GM23338 (cell line): ENCODE data around the gene TMPRSS3. TPM values are rescaled to one million over a fixed set of nuclear protein-coding genes. Genes with fewer than 3 reads are reported as not detected.

Experiments used
- ATAC-seq: fragments of 200-7000 bp; cut with Tn5 transposase; 3 replicates; pipeline ENCODE4 v1.9.1; 2020
- DNase-seq: peaks from one replicate; pipeline ENCODE4 v3.0.0-alpha.2; 2015; ENCODE audit warnings: low spot score
- H2AFZ ChIP-seq: fragments of 200-600 bp; sonication (generic); 2 replicates; pipeline ENCODE4 v1.8.0; 2016; ENCODE audit warnings: antibody characterized with exemption, mild to moderate bottlenecking, moderate library complexity
- H3F3A ChIP-seq: fragments of 200-600 bp; sonication (generic); replicated peaks from 2 replicates; pipeline ENCODE4 v1.8.0; 2017; ENCODE audit warnings: antibody characterized with exemption, mixed run types, low read depth
- H3K27ac ChIP-seq: fragments of 200-600 bp; sonication (generic); 2 replicates; pipeline ENCODE4 v1.6.1; 2016; ENCODE audit warnings: low read depth
- H3K27me3 ChIP-seq: fragments of 200-600 bp; sonication (generic); 2 replicates; pipeline ENCODE4 v1.8.0; 2016; ENCODE audit warnings: mild to moderate bottlenecking, mixed run types, moderate library complexity; ENCODE audit not compliant: insufficient read depth
- H3K36me3 ChIP-seq: fragments of 200-600 bp; sonication (generic); 2 replicates; pipeline ENCODE4 v1.8.0; 2016; ENCODE audit warnings: mild to moderate bottlenecking; ENCODE audit not compliant: insufficient read depth
- H3K4me1 ChIP-seq: fragments of 200-600 bp; sonication (generic); 2 replicates; pipeline ENCODE4 v1.8.0; 2016; ENCODE audit warnings: mild to moderate bottlenecking, moderate library complexity; ENCODE audit not compliant: insufficient read depth
- H3K4me2 ChIP-seq: fragments of 200-600 bp; sonication (generic); 2 replicates; pipeline ENCODE4 v1.7.1; 2017; ENCODE audit warnings: mixed run types
- H3K4me3 ChIP-seq: fragments of 200-600 bp; sonication (generic); 2 replicates; pipeline ENCODE4 v1.6.1; 2016; ENCODE audit warnings: mixed run types
- H3K79me2 ChIP-seq: fragments of 200-600 bp; sonication (generic); replicated peaks from 2 replicates; pipeline ENCODE4 v1.8.0; 2017; ENCODE audit warnings: mild to moderate bottlenecking; ENCODE audit not compliant: insufficient read depth
- H3K9me2 ChIP-seq: fragments of 200-600 bp; sonication (generic); 2 replicates; pipeline ENCODE4 v1.8.0; 2017; ENCODE audit not compliant: insufficient read depth
- H4K20me1 ChIP-seq: fragments of 200-600 bp; sonication (generic); replicated peaks from 2 replicates; pipeline ENCODE4 v1.8.0; 2017; ENCODE audit warnings: mild to moderate bottlenecking; ENCODE audit not compliant: insufficient read depth
- H3K27ac Mint-ChIP-seq: 2 replicates; pipeline ENCODE4 v1.8.0; 2020; ENCODE audit warnings: inconsistent platforms, mild to moderate bottlenecking, moderate library complexity, mixed read lengths
- H3K27me3 Mint-ChIP-seq: 3 replicates; pipeline ENCODE4 v1.8.0; 2022; ENCODE audit warnings: low read depth, mild to moderate bottlenecking, moderate library complexity, mixed read lengths, inconsistent platforms; ENCODE audit not compliant: insufficient read depth, poor library complexity
- H3K36me3 Mint-ChIP-seq: 3 replicates; pipeline ENCODE4 v1.8.0; 2021; ENCODE audit warnings: low read depth, mild to moderate bottlenecking, inconsistent platforms, moderate library complexity, mixed read lengths
- H3K4me1 Mint-ChIP-seq: 3 replicates; pipeline ENCODE4 v1.8.0; 2020; ENCODE audit warnings: mild to moderate bottlenecking, inconsistent platforms, mixed read lengths
- H3K4me3 Mint-ChIP-seq: 3 replicates; pipeline ENCODE4 v1.8.0; 2021; ENCODE audit warnings: moderate library complexity, mild to moderate bottlenecking, inconsistent platforms, mixed read lengths
- H3K9me3 Mint-ChIP-seq: 3 replicates; pipeline ENCODE4 v1.8.0; 2020; ENCODE audit warnings: moderate library complexity, mild to moderate bottlenecking, inconsistent platforms, mixed read lengths
- EZH2phosphoT487 ChIP-seq: fragments of 200-600 bp; sonication (generic); IDR thresholded peaks from one replicate; pipeline ENCODE4 v1.8.1; 2018; ENCODE audit warnings: antibody characterized with exemption; ENCODE audit not compliant: unreplicated experiment
- JUNB ChIP-seq: IDR thresholded peaks from one replicate; pipeline ENCODE4 v1.6.1; 2016; ENCODE audit warnings: antibody characterized with exemption; ENCODE audit not compliant: unreplicated experiment
- POLR2AphosphoS5 ChIP-seq: IDR thresholded peaks from 2 replicates; pipeline ENCODE4 v1.6.1; 2016; ENCODE audit warnings: antibody characterized with exemption, low read depth
- STAT1 ChIP-seq: IDR thresholded peaks from one replicate; pipeline ENCODE4 v1.6.1; 2016; ENCODE audit warnings: antibody characterized with exemption; ENCODE audit not compliant: unreplicated experiment
- ZNF331 ChIP-seq: fragments of 250-450 bp; sonication (Bioruptor Pico); IDR thresholded peaks from 2 replicates; pipeline ENCODE4 v1.5.0; 2020; ENCODE audit warnings: low read depth, mild to moderate bottlenecking, moderate library complexity
- polyA plus RNA-seq: library from polyadenylated mRNA; unstranded; fragments of >200 nt; fragmentation: Nextera tagmentation; extraction: Ambion mirVana; gene quantifications from 2 replicates; pipeline ENCODE4 v1.2.1, GENCODE V29; 2016
- total RNA-seq: library from RNA; depleted of rRNA; stranded (reverse); fragments of >200 nt; shearing (Covaris generic); gene quantifications from 2 replicates; pipeline ENCODE4 v1.2.3, GENCODE V29; 2014
- TF ChIP-seq, protein P1 (sequence below), 2 experiments: fragments of 200-600 bp in 1 of 2; sonication (generic) in 1 of 2; conservative IDR thresholded peaks; 2 replicates each; pipeline versions ENCODE4 v1.5.1 to v1.6.1; 2016 to 2017; ENCODE audit warnings: antibody characterized with exemption in 2 of 2, low read depth in 2 of 2, mild to moderate bottlenecking in 2 of 2, moderate library complexity in 1 of 2
- TF ChIP-seq, protein P2 (sequence below): IDR thresholded peaks from one replicate; pipeline ENCODE4 v1.6.1; 2018; ENCODE audit warnings: antibody characterized with exemption; ENCODE audit not compliant: unreplicated experiment

TMPRSS3 gene
- total and polyA plus RNA-seq, 2 experiments from 2014 or later, result 0.17 TPM; not detected in 1

DNA sequence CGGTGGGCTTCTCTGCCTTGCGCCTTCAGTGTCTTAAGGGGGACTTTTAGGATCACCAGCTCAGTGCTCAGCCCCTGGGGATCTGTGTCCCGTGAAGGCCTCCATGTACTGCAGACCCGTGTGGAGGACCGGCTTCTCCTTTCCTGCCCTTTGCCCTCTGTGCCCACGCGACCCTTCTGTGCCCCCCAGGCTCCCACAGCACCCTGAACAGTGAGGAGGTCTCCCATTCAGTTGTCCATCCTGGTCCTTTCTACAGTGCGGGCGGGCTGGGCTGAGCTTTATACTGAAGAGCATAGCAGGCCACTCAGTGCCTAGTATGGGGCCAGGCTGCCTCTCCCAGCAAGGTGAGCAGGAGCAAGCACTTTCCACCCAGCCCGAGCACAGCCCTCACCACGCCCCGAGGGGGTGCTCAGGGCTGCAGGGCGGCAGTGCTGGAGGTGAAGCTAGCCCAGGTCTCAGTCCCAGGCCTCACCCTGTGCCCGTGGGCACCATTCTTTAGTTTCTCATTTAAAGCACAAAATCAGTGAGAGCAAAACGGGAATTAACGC lies 21.9 kb downstream of the TMPRSS3 start (continued):
- TF ChIP-seq, protein P1, sequence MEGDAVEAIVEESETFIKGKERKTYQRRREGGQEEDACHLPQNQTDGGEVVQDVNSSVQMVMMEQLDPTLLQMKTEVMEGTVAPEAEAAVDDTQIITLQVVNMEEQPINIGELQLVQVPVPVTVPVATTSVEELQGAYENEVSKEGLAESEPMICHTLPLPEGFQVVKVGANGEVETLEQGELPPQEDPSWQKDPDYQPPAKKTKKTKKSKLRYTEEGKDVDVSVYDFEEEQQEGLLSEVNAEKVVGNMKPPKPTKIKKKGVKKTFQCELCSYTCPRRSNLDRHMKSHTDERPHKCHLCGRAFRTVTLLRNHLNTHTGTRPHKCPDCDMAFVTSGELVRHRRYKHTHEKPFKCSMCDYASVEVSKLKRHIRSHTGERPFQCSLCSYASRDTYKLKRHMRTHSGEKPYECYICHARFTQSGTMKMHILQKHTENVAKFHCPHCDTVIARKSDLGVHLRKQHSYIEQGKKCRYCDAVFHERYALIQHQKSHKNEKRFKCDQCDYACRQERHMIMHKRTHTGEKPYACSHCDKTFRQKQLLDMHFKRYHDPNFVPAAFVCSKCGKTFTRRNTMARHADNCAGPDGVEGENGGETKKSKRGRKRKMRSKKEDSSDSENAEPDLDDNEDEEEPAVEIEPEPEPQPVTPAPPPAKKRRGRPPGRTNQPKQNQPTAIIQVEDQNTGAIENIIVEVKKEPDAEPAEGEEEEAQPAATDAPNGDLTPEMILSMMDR (conservative IDR thresholded peaks at IDR 0.05; ENCODE audit: low read depth in 2 of 2), result no peak
- TF ChIP-seq, protein P2, sequence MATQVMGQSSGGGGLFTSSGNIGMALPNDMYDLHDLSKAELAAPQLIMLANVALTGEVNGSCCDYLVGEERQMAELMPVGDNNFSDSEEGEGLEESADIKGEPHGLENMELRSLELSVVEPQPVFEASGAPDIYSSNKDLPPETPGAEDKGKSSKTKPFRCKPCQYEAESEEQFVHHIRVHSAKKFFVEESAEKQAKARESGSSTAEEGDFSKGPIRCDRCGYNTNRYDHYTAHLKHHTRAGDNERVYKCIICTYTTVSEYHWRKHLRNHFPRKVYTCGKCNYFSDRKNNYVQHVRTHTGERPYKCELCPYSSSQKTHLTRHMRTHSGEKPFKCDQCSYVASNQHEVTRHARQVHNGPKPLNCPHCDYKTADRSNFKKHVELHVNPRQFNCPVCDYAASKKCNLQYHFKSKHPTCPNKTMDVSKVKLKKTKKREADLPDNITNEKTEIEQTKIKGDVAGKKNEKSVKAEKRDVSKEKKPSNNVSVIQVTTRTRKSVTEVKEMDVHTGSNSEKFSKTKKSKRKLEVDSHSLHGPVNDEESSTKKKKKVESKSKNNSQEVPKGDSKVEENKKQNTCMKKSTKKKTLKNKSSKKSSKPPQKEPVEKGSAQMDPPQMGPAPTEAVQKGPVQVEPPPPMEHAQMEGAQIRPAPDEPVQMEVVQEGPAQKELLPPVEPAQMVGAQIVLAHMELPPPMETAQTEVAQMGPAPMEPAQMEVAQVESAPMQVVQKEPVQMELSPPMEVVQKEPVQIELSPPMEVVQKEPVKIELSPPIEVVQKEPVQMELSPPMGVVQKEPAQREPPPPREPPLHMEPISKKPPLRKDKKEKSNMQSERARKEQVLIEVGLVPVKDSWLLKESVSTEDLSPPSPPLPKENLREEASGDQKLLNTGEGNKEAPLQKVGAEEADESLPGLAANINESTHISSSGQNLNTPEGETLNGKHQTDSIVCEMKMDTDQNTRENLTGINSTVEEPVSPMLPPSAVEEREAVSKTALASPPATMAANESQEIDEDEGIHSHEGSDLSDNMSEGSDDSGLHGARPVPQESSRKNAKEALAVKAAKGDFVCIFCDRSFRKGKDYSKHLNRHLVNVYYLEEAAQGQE, result no peak
- TF ChIP-seq EZH2phosphoT487 (no peak), ZNF331 (CRISPR knock-in tag) (no peak), STAT1 (no peak)

DNA sequence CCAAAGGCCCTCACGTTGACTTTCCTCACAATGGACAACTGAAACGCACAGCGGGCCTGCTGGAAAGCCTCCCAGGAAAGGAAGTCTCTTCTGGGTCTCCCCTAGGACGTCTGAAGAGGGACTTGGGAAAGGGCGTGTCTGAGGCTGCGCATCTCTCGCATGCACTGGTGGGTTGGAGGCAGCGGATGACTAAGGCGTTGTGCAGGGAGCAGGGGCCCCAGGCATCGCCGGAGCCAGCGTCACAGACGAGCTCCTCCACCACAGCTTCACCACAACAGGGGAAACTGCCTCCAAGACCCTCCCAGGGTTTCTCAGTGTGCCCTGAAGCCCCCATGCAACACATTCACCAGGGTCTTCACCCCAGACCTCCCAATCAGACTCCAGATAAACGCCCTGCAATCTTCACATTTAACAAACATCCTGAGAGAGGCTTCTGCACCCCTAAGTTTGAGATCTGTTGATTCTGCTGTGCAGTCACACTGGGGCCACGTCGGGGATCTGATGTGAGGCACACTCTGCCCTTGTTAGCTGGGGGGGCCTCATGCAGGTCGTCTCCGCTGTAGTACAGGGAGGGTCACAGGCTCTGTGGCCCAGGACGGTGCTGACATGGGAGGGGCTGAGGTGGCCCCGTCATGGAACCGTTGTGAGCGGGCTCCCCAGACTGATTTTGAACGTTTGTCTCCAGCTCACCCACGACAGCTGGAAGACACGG lies 22.5 kb downstream of the TMPRSS3 start:
- no peaks in the 10 kb centered on the region for H3K27me3 ChIP-seq
- Mint-ChIP-seq H3K36me3 (no peaks in the 10 kb centered on the region), H3K27me3 (peaks cover 3% of the 10 kb centered on the region), H3K4me3 (no peak overlapping the region), H3K27ac (no peak overlapping the region), H3K4me1 (peaks cover 2% of the 10 kb centered on the region; the same call in 2 of the 3 replicates), H3K9me3 (no peaks in the 10 kb centered on the region)
- no peaks in the 10 kb centered on the region for H3K9me2 ChIP-seq
- DNase-seq (no peak), ATAC-seq (no peak)
- TF ChIP-seq, protein P2, result no peak
- TF ChIP-seq JUNB (no peak), POLR2AphosphoS5 (no peak), EZH2phosphoT487 (no peak)
- TF ChIP-seq, protein P1 (conservative IDR thresholded peaks at IDR 0.05; ENCODE audit: low read depth in 2 of 2), result no peak
- H4K20me1 ChIP-seq, result no peaks in the 10 kb centered on the region
- no peak overlapping the region for H3K4me2 ChIP-seq
- H3K79me2 ChIP-seq, result no peaks in the 10 kb centered on the region
- no peaks in the 10 kb centered on the region for H3F3A ChIP-seq
- H3K27ac ChIP-seq, result no peak overlapping the region
- H3K36me3 ChIP-seq, result no peaks in the 10 kb centered on the region
- H3K4me1 ChIP-seq, result no peaks in the 10 kb centered on the region
- H2AFZ ChIP-seq, result no peak overlapping the region
- no peak overlapping the region for H3K4me3 ChIP-seq
